Eye (tissue), 1 donor: ENCODE data around the gene FAM83E.
"Not testable (repeated sequence)": the region's sequence is repeated elsewhere in the genome, so short reads cannot be mapped to it uniquely, and the experiment has no call there.

Source experiments
- DNase-seq: peaks from one replicate; pipeline ENCODE4 v3.0.0-alpha.2; 2015

FAM83E gene

GRCh38 chr19:48608798-48609263 is 6.0 kb downstream of the FAM83E start:
- peak; percentile 67 for DNase-seq

GRCh38 chr19:48607359-48607755 is 7.5 kb downstream of the FAM83E start:
- DNase-seq, result no peak

- no peak for DNase-seq
These were observed 8.2 kb downstream of the FAM83E start, which contains the start of gene SPACA4 for GRCh38 chr19:48606463-48607358. SPACA4 (plus strand) TSS chr19:48606742; CDS start chr19:48606979, 237 bp downstream.

- DNase-seq, result no peak
These were observed 11.0 kb downstream of the FAM83E start for GRCh38 chr19:48603850-48604249.

GRCh38 chr19:48603449-48603848 is 11.4 kb downstream of the FAM83E start:
- DNase-seq, result no peak

GRCh38 chr19:48603001-48603400 is 11.9 kb downstream of the FAM83E start:
- no peak for DNase-seq

GRCh38 chr19:48600679-48601417 is 14.0 kb downstream of the FAM83E start:
- no peak for DNase-seq

GRCh38 chr19:48598996-48599700 is 15.7 kb downstream of the FAM83E start:
- no peak for DNase-seq

GRCh38 chr19:48596679-48597465 is 18.0 kb downstream of the FAM83E start:
- DNase-seq, result no peak

- DNase-seq, result no peak
These were observed 18.6 kb downstream of the FAM83E start for GRCh38 chr19:48596237-48596636.

- no peak for DNase-seq
These were observed 19.0 kb downstream of the FAM83E start for GRCh38 chr19:48595833-48596232.

- DNase-seq, result no peak
These were observed 19.7 kb downstream of the FAM83E start for GRCh38 chr19:48595171-48595570.

- DNase-seq, result no peak
These were observed 23.9 kb downstream of the FAM83E start for GRCh38 chr19:48591021-48591420.

- DNase-seq, result peak; percentile 95
These were observed 26.0 kb downstream of the FAM83E start for GRCh38 chr19:48588670-48589401.

GRCh38 chr19:48587387-48587786 is 27.5 kb downstream of the FAM83E start:
- no peak for DNase-seq

- DNase-seq, result no peak
These were observed 32.7 kb downstream of the FAM83E start for GRCh38 chr19:48582168-48582567.

- DNase-seq, result no peak
These were observed 36.0 kb downstream of the FAM83E start for GRCh38 chr19:48578891-48579290.

GRCh38 chr19:48577908-48578307 is 37.0 kb downstream of the FAM83E start:
- DNase-seq, result not testable (repeated sequence)

GRCh38 chr19:48575931-48576622 is 38.8 kb downstream of the FAM83E start:
- no peak for DNase-seq

GRCh38 chr19:48573163-48573505 is 41.7 kb downstream of the FAM83E start:
- peak; percentile 57 for DNase-seq
